A673 (cell line): ENCODE results near the gene ARHGAP12. TPM values are rescaled to one million over a fixed set of nuclear protein-coding genes. Genes with fewer than 3 reads are reported as not detected.

Experiments used
- BruUV-seq: library from RNA; stranded (reverse); fragments of 400-500 nt; replicated peaks from 2 replicates; lab custom pipeline; 2021; lab: Mats Ljungman, UMichigan
- CTCF ChIA-PET: fragments of 300-600 bp; sonication (Branson Sonifier 250); formaldehyde crosslinking; loops from one replicate; lab custom pipeline; 2022; ENCODE audit warnings: antibody characterized with exemption; lab: Charles Lee
- POLR2A ChIA-PET: fragments of 300-600 bp; sonication (Branson Sonifier 250); formaldehyde crosslinking; loops from one replicate; lab custom pipeline; 2022; ENCODE audit warnings: antibody characterized with exemption; ENCODE audit not compliant: low non-redundant PET; lab: Charles Lee
- DNase-seq: peaks from one replicate; pipeline ENCODE4 v3.0.0-alpha.2; 2015; ENCODE audit warnings: low spot score
- H3K27ac ChIP-seq: fragments of 200-600 bp; sonication (generic); 2 replicates; pipeline ENCODE4 v1.5.1; 2016; ENCODE audit warnings: mixed run types, low read depth, mild to moderate bottlenecking, mixed read lengths, antibody characterized with exemption, low read length; ENCODE audit not compliant: poor library complexity, severe bottlenecking
- H3K27me3 ChIP-seq: fragments of 200-600 bp; sonication (generic); replicated peaks from 2 replicates; pipeline ENCODE4 v1.6.1; 2017; ENCODE audit warnings: mixed run types, low read depth, mild to moderate bottlenecking, mixed read lengths, antibody characterized with exemption, low read length; ENCODE audit not compliant: insufficient read depth, poor library complexity
- H3K36me3 ChIP-seq: fragments of 200-600 bp; sonication (generic); 2 replicates; pipeline ENCODE4 v1.6.1; 2016; ENCODE audit warnings: mixed run types, mild to moderate bottlenecking, mixed read lengths, antibody characterized with exemption, low read length; ENCODE audit not compliant: insufficient read depth, poor library complexity, severe bottlenecking
- H3K4me1 ChIP-seq: fragments of 200-600 bp; sonication (generic); 2 replicates; pipeline ENCODE4 v1.6.1; 2017; ENCODE audit warnings: mixed run types, mild to moderate bottlenecking, mixed read lengths, antibody characterized with exemption, low read length; ENCODE audit not compliant: insufficient read depth, poor library complexity, severe bottlenecking
- H3K4me3 ChIP-seq: fragments of 200-600 bp; sonication (generic); 2 replicates; pipeline ENCODE4 v1.5.1; 2016; ENCODE audit warnings: low read depth, mixed run types, mild to moderate bottlenecking, mixed read lengths, low read length; ENCODE audit not compliant: poor library complexity, severe bottlenecking
- H3K9me3 ChIP-seq: fragments of 200-600 bp; sonication (generic); 2 replicates; pipeline ENCODE4 v1.6.1; 2016; ENCODE audit warnings: mixed run types, low read depth, mild to moderate bottlenecking, mixed read lengths, antibody characterized with exemption, low read length; ENCODE audit not compliant: poor library complexity, severe bottlenecking
- EZH2 ChIP-seq: fragments of 200-600 bp; sonication (generic); IDR thresholded peaks from 2 replicates; pipeline ENCODE4 v1.6.1; 2017; ENCODE audit warnings: borderline replicate concordance, low read depth, mild to moderate bottlenecking, mixed read lengths, antibody characterized with exemption, low read length; ENCODE audit not compliant: poor library complexity, severe bottlenecking
- intact Hi-C: fragments of 100-400 bp; cut with micrococcal nuclease; formaldehyde crosslinking; loops from one replicate; pipeline ENCODE4 v1.10.0; 2022; ENCODE audit not compliant: unreplicated experiment
- total RNA-seq: library from RNA; stranded (reverse); gene quantifications from 2 replicates; pipeline ENCODE4 v1.2.3, GENCODE V29; 2021
- TF ChIP-seq, protein P1 (sequence below): fragments of 300-800, 200-600 bp; sonication (generic); conservative IDR thresholded peaks from 2 replicates; pipeline ENCODE4 v1.5.1; 2017; ENCODE audit warnings: low read depth, mild to moderate bottlenecking, antibody characterized with exemption, low read length, moderate library complexity, mixed read lengths

Gene ARHGAP12
- total RNA-seq, 1 experiment from 2014 or later = 30.0 TPM

DNA sequence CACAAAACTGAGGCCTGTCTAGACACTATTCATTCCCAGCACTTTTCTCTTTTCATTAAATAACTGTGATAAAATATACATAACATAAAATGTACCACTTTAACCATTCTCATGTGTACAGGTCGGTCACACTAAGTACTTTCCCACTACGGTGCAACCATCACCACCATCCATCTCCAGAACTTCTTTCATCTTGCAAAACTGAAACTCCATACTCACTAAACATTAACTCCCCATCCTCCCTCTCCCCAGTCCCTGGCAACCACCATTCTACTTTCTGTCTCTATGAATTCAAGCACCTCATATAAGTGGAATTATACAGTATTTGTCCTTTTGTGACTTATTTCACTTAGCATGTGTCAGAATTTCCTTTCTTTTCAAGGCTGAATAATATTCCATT lies 53.0 kb downstream of the ARHGAP12 start:
- H3K36me3 ChIP-seq = no peaks in the 10 kb centered on the region
- peaks cover 29% of the 10 kb centered on the region for H3K4me1 ChIP-seq
- no peak overlapping the region for H3K27ac ChIP-seq
- intact Hi-C loops = no loop called here
- no peak for DNase-seq
- POLR2A ChIA-PET = no interaction called here
- BruUV-seq = no TSS peak
- H3K4me3 ChIP-seq = no peak overlapping the region
- no peaks in the 10 kb centered on the region for H3K27me3 ChIP-seq
- no peaks in the 10 kb centered on the region for H3K9me3 ChIP-seq
- CTCF ChIA-PET = no interaction called here
- TF ChIP-seq EZH2 = no peak
- TF ChIP-seq, protein P1, sequence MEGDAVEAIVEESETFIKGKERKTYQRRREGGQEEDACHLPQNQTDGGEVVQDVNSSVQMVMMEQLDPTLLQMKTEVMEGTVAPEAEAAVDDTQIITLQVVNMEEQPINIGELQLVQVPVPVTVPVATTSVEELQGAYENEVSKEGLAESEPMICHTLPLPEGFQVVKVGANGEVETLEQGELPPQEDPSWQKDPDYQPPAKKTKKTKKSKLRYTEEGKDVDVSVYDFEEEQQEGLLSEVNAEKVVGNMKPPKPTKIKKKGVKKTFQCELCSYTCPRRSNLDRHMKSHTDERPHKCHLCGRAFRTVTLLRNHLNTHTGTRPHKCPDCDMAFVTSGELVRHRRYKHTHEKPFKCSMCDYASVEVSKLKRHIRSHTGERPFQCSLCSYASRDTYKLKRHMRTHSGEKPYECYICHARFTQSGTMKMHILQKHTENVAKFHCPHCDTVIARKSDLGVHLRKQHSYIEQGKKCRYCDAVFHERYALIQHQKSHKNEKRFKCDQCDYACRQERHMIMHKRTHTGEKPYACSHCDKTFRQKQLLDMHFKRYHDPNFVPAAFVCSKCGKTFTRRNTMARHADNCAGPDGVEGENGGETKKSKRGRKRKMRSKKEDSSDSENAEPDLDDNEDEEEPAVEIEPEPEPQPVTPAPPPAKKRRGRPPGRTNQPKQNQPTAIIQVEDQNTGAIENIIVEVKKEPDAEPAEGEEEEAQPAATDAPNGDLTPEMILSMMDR = no peak

DNA sequence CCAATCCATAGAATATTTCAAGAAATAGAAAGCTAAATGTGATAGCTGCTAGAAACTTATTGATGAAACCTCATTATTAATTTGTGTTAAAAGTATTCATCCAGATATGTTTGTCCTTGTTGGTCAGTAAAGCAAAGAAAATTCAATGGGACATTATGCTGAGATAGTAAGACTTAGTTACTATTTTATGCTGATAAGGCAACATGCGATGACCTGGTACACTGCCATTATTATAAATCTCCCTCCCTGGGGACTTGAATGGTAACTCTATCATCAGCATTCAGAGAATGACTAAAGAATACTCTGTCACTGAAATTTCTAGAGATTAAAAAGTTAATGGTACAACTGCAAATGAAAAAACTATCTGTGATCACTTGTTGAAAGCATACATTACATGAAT lies 54.9 kb downstream of the ARHGAP12 start:
- H3K9me3 ChIP-seq = no peaks in the 10 kb centered on the region
- no TSS peak for BruUV-seq
- no peaks in the 10 kb centered on the region for H3K36me3 ChIP-seq
- peaks cover 29% of the 10 kb centered on the region for H3K4me1 ChIP-seq
- H3K4me3 ChIP-seq = no peak overlapping the region
- CTCF ChIA-PET = no interaction called here
- intact Hi-C loops = no loop called here
- no peak overlapping the region for H3K27ac ChIP-seq
- H3K27me3 ChIP-seq = no peaks in the 10 kb centered on the region
- TF ChIP-seq EZH2 = no peak
- TF ChIP-seq, protein P1 = no peak
- POLR2A ChIA-PET = no interaction called here
- peak; percentile 39 for DNase-seq

DNA sequence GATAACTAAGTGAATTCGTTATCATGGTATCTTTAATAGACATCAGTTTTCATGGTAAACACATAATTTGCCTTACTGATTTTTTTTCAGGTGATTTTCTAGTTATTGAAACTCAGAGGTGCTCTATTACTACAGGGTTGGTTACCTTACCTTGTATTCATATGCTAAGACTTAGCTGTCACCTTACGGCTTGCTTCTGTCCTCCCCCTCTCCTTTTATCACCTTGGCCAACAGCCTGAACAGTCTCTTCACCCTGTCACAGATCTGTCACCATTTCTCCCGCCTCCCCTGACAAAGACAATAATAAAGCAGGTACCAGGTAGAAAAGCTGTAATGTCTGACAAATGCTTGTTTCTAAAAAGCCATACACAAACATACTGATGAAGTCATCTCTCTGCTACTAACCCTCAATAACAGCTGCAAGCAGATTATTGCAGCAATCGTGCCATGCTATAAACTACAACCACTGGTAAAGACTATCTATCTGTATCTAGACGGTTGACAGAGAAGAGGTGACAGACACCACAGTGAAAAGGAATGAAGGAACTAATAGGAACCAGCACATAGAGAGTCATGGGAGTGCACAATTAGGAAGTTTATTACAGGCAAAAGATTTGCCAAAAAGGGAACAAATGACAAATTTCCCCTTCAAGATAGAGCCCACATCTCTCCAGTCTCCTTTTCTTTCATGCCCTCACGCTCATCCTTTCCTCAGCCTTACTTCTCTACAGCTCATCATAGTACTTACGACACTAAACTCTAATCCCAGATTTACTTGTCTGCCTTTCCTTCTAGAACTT lies 57.2 kb downstream of the ARHGAP12 start:
- no peak for TF ChIP-seq EZH2
- TF ChIP-seq, protein P1 = no peak
- Histone ChIP-seq H3K36me3 (no peaks in the 10 kb centered on the region), H3K27ac (no peak overlapping the region), H3K4me1 (peaks cover 24% of the 10 kb centered on the region), H3K9me3 (no peaks in the 10 kb centered on the region), H3K27me3 (no peaks in the 10 kb centered on the region), H3K4me3 (no peak overlapping the region)
- BruUV-seq = no TSS peak
- no peak for DNase-seq
- ChIA-PET CTCF (interaction anchor here (1.2 to 2.1 kb wide), 2 partner anchors 9 to 1119 kb away, joined by 3 to 6 read pairs; no protein-coding TSS in a partner anchor), POLR2A (no interaction called here)
- intact Hi-C loops = no loop called here
